ENCODE data around the gene TTLL3. TPM values are rescaled to one million over a fixed set of nuclear protein-coding genes. Genes with fewer than 3 reads are reported as not detected.

Gene TTLL3
- total and polyA plus RNA-seq, 2 donors (not counting 3 experiments of a cell fraction or from before 2014, with no cell fraction given), result 43.5 to 65.2 TPM

DNA sequence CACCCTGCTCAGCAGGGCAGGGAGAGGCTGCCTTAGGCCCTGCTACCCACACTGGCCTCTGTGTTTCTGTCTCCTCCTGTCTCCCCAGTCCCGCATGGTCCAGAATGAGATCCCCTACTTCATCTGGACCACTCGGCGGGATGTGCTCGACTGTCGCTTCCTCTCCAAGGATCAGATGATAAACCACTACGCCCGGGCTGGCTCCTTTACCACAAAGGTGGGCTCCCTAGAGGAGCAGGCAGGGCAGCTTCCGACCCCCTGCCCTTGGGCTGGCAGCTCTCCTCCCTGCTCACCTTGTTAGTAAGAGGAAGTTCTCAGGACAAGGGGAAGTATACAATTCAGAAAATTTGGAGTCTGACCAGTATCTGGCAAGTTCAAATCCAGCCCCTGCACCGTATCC is 5.9 kb downstream of the TTLL3 start:
- dilution Hi-C loops (cut with MboI; ENCODE audit: extremely low pct_ligation_motif_present, low sequenced_read_pairs) (no loop called here), intact Hi-C loops (cut with micrococcal nuclease) (loop anchor here (10.0 kb wide), 1 partner anchor 329 kb away; the partner anchor contains the start of gene VHL)
- no peak for FAIRE-seq
- Histone ChIP-seq H3K4me3 (replicated peaks in 1 of 3; ENCODE audit: insufficient read depth in 1 of 3, low read depth in 1 of 3, low read length in 3 of 3) (no peak overlapping the region), H3K79me2 (ENCODE audit: control insufficient read depth, insufficient read depth, low read length) (no peaks in the 10 kb centered on the region), H3K9me1 (replicated peaks; ENCODE audit: control insufficient read depth, extremely low read depth, insufficient read depth, low read length) (no peaks in the 10 kb centered on the region), H3K4me2 (ENCODE audit: insufficient read depth, low read length) (no peak overlapping the region), H3K9ac (replicated peaks; ENCODE audit: extremely low read depth, insufficient read depth, low read length) (no peak overlapping the region), H3K27me3 (ENCODE audit: control insufficient read depth in 2 of 2, insufficient read depth in 2 of 2, low read length in 2 of 2) (no peaks in the 10 kb centered on the region), H3K36me3 (ENCODE audit: control insufficient read depth in 2 of 2, extremely low read depth in 1 of 2, insufficient read depth in 2 of 2, low read length in 2 of 2) (peaks cover 0 to 5% of the 10 kb centered on the region in 2 experiments), H3K27ac (ENCODE audit: insufficient read depth, low read depth, low read length) (no peak overlapping the region), H4K20me1 (replicated peaks; ENCODE audit: control insufficient read depth, extremely low read depth, insufficient read depth, low read length) (no peaks in the 10 kb centered on the region), H3K9me3 (replicated peaks; ENCODE audit: control insufficient read depth, insufficient read depth, low read length) (no peaks in the 10 kb centered on the region), H2AFZ (ENCODE audit: low read depth, low read length) (no peak overlapping the region), H3K4me1 (ENCODE audit: control insufficient read depth, extremely low read depth, insufficient read depth, low read length) (peaks cover under 1% of the 10 kb centered on the region)
- ChIA-PET POLR2A (no interaction called here), CTCF (interaction anchor here (1.2 kb wide), 1 partner anchor 130 kb away, joined by 3 read pairs; no protein-coding TSS in a partner anchor)
- no TSS peak for BruUV-seq (replicated peaks)
- DNase-seq (ENCODE audit: low read depth, low spot score), result no peak
- no peak for TF ChIP-seq EZH2 (IDR thresholded peaks at IDR 0.05; ENCODE audit: borderline replicate concordance, low read depth, low read length, severe bottlenecking)
- TF ChIP-seq, protein P1, sequence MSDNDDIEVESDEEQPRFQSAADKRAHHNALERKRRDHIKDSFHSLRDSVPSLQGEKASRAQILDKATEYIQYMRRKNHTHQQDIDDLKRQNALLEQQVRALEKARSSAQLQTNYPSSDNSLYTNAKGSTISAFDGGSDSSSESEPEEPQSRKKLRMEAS (IDR thresholded peaks at IDR 0.05; ENCODE audit: insufficient read depth, insufficient read length), result no peak
- TF ChIP-seq POLR2AphosphoS5 (IDR thresholded peaks at IDR 0.05; ENCODE audit: insufficient read depth, low read depth, low read length), result no peak
- TF ChIP-seq, protein P2, sequence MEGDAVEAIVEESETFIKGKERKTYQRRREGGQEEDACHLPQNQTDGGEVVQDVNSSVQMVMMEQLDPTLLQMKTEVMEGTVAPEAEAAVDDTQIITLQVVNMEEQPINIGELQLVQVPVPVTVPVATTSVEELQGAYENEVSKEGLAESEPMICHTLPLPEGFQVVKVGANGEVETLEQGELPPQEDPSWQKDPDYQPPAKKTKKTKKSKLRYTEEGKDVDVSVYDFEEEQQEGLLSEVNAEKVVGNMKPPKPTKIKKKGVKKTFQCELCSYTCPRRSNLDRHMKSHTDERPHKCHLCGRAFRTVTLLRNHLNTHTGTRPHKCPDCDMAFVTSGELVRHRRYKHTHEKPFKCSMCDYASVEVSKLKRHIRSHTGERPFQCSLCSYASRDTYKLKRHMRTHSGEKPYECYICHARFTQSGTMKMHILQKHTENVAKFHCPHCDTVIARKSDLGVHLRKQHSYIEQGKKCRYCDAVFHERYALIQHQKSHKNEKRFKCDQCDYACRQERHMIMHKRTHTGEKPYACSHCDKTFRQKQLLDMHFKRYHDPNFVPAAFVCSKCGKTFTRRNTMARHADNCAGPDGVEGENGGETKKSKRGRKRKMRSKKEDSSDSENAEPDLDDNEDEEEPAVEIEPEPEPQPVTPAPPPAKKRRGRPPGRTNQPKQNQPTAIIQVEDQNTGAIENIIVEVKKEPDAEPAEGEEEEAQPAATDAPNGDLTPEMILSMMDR (IDR thresholded peaks at IDR 0.05; ENCODE audit: extremely low read depth in 1 of 2, insufficient read depth in 1 of 2, low read depth in 1 of 2, low read length in 2 of 2), result no peak
- no peak for TF ChIP-seq FOS (IDR thresholded peaks at IDR 0.05; ENCODE audit: borderline replicate concordance, insufficient read depth, low read length)

Measured in endothelial cell of umbilical vein (primary cell).